ENCODE results near the gene STAC3.
"Not testable (repeated sequence)": the region's sequence is repeated elsewhere in the genome, so short reads cannot be mapped to it uniquely, and the experiment has no call there.

STAC3 gene

DNA sequence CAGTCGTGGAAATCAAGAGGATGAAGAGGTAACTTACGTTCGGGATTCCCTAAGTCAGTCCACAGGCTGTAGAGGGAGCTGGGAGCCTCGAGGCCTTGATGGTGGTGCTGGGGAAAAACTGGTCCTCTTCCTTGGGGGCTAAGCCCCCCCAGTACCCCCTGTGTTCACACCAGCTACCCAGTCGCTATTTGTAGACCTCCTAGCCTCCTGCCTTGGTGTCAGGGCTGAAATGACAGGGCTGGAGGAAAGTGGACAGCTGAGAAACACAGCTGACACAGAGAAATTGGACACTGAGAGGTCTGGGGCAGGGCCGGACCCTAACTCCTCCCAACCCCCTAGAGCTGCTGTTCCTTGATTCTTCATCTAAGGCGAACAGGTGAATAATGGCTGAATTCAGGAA, at the start of gene STAC3:
STAC3 (minus strand) TSS at position 232 of the 400 bp plus-strand sequence. CDS start 1,551 bp downstream, outside the sequence.
- DNase-seq, result no peak

DNA sequence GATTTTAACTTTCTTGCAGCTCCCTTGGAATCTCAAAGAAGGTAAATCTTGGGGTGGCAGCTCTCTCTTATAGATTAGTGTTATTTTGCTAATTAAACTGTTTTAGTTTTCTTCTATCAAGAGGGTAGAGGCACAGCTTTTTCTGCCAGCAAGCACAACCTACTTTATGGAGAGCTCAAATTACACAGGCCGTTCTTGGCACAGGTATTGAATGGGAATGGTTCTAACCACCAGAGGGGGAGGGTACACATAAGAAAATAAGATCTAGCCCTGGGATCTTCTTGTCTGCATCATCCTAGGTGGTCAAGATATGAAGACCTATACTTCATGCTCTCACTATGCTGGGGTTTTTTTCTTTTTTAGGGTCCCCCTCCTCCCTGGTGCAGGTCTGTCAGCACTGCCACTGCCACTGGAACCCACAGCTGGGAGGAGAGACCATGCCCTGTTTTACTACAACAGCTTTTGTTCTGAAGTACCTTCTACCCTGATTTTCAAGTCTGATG, 48.6 kb upstream of the STAC3 start:
- no peak for DNase-seq

DNA sequence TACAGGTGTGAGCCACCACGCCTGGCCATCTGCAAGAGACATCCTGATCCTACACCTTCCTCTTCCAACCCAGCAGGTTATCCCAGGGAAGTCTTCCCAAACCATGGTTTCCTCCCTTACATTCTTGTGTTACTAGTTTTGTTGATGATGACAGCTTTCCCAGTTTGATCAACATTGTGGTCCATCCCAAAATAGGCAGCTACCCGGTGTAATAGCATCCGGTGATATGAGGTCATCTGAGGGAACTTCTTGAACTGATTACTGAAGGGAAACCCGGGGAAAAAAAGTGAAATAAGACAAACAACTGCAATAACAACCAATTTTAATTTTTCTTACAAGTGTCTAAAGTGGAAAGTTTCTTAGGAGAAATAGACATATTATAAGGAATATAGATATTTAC, 45.3 kb upstream of the STAC3 start:
- DNase-seq, result no peak

DNA sequence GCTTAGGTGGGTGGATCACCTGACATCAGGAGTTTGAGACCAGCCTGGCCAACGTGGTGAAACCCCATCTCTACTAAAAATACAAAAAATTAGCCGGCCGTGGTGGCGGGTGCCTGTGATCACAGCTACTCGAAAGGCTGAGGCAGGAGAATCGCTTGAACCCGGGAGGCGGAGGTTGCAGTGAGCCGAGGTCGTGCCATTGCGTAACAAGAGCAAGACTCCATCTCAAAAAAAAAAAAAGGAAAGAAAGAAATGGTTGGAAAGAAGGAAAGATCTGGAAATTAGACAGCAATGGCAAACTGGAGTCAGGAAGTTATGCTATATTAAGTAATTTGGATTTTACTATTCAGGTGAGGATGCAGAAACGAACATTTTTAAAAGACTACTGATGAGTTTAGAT, 31.1 kb upstream of the STAC3 start:
- DNase-seq, result not testable (repeated sequence)

DNA sequence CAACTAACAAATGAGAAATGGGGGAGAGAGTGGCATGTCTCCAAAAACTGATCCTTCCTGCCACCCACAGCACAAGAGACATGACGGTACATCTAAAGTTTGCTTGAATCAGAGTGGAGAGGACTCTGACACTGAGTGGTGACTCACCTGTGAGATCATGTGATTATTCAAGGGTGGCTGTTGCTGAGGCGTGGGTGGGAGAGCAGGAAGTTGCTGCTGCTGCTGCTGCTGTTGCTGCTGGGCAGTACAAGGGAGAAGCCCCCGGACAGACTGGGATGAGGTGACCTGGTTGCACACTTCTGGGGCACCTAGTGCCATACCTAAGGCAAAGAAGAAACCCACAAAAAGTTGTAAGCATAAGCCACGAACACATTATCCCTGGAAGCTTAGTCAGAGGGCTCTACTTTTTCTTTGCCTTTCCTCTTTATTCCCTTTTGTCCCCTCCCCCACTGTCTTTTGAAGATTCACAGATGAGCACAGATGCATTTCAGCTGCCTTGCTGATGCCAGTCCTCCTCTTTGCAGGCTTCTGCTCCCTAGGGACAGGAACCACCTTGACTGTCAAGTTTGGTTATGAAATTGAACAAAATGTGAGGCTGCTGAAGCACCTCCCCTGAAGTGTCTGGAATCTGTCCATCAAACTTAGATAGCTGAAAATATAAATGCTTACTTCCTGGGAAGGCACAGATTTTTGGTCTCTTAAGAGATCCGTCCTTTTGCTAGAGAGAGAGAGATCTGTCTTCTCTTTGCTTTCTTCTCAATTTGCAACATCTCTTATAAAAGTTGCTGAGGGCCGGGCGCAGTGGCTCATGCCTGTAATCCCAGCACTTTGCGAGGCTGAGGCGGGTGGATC, 29.4 kb upstream of the STAC3 start:
- DNase-seq, result peak; percentile 57 to 87

DNA sequence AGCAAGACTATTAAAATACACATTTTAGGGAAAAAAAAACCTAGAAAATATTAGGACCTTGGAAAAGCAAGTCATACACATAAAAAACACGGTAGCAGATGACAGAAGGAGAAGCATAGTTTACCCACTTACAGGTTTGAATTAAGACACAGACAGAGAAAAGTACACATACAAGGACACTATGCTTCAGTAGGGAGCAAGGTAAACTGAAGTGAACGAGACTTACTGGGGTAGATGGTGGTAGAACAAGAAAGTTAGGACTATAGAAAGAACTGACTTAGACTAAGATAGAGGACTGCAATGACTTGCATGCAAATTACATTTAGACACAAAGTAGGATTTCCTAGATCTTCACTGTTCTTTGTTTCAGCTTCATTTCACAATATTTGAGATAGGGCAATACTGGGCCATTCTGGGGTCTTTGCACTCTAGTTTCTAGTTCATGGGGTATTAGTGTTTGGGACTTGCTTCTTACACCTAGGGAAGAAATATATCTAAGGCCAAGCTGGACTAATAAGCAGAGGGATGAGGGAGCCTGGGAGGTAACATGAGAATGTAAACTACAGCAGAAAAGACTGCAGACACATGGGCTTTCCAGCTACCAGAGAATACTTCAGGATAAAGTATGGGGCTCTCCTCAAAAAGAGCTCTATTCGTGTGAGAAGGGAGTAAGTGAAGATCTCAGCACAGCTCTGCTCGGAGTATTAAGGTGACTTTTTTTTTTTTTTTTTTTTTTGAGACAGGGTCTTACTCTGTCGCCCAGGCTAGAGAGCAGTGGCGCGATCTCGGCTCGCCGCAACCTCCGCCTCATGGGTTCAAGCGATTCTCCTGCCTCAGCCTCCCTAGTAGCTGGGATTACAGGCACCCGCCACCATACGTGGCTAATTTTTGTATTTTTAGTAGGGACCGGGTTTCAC, 27.7 kb upstream of the STAC3 start:
- DNase-seq, result no peak

DNA sequence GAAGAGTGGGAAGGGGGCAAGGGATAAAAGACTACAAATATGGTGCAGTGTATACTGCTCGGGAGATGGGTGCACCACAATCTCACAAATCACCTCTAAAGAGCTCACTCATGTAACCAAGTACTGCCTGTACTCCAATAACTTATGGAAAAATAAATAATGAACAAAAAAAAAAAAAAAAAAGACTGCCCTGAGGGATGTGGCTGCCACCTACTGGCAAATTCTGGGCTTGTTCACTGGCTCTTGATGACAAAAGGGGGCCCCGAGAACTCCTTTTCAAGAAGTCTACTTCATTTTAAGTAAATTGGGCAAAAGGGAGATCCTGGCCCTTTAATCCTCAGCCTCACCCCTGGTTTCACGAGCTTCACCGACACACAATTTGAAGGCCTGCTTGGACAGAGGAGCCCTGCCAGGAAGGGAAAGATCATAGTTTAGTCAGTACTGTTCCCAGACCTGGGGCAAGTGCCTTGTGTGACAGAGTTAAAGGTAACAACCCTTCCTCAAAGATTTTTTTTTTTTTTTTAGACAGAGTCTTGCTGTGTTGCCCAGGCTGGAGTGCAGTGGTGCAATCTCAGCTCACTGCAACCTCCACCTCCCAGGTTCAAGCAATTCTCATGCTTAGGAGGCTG, 26.1 kb upstream of the STAC3 start:
- DNase-seq, result no peak

DNA sequence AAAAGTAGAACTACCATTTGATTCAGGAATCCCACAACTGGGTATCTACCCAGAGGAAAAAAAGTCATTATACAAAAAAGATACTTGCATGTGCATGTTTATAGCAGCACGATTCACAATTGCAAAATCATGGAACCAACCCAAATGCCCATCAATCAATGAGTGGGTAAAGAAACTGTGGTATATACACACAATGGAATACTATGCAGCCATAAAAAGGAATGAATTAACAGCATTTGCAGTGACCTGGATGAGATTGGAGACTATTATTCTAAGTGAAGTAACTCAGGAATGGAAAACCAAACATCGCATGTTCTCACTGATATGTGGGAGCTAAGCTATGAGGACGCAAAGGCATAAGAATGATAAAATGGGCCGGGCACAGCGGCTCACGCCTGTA, 25.2 kb upstream of the STAC3 start:
- DNase-seq, result not testable (repeated sequence)

DNA sequence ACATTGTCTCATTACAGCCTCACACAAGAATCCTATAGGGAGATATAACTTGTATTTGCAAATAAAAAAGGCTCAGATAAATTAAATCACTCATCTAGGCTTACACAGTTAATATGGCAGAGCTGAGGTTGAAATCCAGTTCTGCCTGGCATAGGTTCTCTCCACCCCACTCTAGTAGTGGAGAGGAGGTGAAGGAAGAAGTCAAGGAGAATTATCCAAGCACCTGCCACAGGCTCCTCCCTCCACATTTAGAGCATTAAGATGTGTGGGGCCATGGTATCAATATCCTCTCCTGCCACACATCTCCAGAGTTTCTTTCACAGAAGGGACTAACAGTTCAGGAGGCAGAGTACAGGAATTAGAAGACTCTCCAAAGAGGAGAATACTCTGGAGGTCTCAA, 22.5 kb upstream of the STAC3 start:
- no peak for DNase-seq

DNA sequence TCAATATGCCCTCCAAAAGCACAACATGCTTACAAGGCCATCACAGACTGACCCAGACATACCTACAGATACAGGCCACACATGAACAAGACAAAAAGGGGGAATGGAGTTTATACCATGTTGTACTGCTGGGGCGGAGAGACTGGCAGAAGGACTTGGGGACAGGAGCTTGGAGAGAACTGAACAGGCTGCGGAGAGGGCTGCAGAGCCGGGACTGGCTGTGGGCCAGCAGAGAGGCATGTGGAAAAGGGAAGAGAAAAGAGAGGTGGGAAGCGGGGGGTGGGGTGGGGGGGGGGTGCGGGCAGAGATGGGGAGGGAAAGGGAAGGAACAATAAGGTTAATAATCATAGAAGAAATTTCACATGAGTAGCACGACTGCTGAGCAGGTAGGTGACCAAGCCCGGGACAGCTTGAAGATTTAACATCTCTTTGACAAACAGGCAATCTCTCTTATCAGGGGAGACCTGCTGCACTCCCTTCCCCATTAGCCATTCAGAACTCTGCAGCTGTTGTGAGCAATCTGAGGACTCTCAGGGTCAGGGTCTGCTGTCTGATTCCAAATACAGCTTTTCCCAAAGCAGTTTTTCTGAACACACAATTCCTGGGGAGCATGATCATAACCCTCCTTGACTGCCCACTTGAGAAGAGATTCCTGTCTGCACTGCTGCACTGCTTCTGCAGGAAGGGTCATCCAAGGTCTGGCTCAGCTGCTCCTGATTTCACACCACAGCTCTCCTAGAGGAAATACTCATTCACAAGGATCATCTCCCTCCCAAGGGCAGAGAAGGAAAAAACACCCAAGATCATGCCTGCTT, 21.6 kb upstream of the STAC3 start:
- no peak for DNase-seq

DNA sequence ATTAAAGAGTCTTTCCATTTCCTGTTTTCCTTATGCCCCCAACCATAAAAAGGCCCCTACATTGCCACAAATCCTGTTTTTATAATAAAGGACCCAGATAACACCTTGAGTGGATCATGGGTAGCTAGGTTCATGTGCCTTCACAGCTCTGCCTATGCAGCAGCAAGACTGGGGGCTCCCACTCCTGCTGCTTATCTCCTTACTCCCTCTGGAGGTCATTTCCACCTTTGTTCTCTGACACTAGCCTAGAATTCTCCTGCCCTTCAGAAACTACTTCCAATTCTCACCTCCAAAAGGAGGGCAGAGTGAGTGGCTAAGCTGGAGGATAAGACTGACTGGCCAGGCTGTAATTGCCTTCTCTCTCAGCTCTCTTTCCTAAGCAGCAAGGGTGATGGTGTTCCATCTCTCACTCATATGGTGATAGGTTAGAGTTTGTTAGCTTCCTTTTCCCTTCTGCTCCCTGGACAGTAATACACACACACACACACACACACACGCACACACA, 20.0 kb upstream of the STAC3 start:
- DNase-seq, result no peak

DNA sequence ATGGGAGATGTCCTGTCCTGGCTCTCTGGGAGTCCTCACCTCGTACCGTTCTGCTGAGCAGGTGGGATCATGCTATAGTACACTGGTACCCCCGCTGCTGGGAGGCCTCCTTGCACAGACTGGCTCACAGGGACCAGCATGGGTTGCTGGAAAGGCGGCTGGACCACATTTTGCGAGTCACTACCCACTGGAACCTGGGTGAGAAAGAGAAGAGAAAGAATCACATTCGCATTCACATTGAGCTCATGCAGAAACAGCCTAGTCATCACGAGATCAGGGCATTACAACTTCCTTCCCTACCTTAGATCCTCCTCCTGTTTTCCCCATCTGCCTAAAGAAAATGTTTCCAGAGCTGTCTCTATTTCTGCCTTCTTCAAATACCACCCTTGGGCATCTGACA, 17.3 kb upstream of the STAC3 start:
- no peak for DNase-seq

DNA sequence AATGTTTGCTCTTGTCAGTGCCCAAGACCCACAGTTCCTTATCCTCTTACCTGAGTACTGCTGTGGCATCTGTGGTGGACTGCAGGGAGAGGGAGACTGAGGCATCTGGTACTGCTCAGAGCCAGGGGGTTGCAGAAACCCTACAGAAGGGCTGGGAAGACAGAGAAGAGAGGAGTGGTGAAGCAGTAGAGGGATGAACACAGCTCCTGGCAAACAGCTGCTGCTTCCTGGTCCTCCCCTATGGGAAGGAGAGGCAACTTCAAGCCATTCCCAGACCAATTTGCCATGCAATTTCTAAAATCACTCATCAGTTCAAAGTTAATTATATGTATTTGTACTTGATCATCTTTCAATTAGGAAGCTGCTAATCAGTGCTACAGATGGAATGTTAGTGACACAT, 15.7 kb upstream of the STAC3 start:
- no peak for DNase-seq

DNA sequence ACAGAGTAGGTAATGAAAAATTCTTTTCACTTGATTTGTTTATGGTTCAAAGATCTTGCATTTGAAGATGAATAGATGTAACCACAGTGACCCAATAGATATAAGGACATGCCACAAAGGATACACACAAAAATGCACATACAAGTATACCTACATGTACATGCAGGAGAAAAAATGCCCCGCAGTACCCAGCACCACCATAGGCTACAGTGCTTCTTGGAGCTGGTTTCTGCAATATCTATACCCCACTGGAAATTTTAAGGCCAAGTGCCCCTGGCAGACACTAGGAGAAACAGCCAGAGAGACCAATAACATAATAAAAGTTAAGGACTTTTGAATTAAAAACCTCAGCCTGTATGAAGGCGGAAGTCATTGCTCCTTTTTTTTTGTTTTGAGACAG, 12.1 kb upstream of the STAC3 start:
- DNase-seq, result no peak

DNA sequence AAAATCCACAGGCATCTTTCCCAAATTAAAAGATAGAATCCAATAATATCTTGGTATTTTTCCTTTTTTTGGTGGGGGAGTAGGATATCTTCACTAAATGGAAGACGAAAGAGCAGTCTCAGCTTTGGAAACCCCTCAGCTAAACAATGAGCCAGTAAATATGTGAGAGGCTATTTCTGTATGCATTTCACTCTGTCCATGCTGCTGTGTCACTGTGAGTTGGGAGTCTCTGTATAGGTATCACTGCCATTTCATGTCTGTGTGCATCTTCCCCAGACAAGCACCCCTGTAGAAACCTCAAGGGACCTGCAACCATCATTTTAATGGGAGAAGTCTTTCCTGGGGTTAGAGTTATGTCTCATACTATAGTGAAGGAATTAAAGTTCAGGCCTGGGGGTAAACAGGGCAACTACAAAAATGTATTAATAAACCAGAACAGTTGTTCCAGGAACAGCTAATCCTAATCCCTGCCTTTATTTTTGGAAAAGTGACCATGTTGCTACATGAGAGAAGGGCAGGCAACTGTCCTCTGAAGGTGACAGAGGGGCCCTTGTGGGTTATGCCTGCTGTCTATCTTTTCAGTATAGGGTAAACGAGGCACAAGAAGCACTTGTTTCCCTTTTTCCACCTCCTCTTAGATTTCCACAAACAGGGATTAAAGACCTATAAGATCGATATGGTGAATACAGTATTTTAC, 11.3 kb upstream of the STAC3 start:
- DNase-seq, result no peak

DNA sequence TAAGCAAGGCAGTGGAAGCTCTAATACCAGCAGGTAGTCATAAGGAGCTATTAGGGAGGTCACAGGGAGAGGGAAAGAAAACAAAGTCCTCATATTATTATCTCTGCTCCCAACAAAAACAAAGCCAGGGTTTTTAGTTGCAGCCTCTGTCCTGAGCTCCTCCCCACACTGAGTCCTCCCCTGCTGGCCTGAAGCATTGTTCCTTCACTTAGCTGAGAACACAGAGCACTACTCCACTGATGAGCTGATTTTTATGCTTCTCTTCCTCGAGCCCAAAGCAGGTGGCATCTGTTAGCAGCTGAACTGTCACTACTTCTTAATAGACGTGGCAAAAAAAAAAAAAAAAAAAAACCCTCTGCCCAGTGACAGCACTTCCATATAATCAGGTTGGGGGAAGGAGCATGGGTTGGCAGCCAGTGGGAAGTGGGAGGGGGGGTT, 10.5 kb upstream of the STAC3 start:
- DNase-seq, result no peak

DNA sequence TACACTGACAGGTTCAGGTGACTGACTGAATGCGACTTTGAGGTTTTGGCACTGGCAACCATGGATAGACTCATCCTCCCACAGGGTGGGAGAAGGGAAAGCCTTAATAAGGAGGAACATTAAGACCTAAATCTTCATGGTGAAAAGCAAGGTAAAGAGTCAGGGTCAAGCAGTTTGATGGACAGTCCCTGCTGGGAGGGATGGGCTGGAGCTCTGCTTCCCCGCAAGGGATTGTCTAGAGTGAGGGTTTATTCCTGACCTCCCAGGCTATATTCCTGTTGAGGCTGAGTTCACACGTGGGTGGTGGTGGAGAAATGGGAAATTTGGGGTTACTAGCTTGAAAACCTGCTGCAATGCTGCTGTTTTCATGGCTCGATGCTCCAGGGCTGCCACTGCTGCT, 9.4 kb upstream of the STAC3 start:
- no peak for DNase-seq

DNA sequence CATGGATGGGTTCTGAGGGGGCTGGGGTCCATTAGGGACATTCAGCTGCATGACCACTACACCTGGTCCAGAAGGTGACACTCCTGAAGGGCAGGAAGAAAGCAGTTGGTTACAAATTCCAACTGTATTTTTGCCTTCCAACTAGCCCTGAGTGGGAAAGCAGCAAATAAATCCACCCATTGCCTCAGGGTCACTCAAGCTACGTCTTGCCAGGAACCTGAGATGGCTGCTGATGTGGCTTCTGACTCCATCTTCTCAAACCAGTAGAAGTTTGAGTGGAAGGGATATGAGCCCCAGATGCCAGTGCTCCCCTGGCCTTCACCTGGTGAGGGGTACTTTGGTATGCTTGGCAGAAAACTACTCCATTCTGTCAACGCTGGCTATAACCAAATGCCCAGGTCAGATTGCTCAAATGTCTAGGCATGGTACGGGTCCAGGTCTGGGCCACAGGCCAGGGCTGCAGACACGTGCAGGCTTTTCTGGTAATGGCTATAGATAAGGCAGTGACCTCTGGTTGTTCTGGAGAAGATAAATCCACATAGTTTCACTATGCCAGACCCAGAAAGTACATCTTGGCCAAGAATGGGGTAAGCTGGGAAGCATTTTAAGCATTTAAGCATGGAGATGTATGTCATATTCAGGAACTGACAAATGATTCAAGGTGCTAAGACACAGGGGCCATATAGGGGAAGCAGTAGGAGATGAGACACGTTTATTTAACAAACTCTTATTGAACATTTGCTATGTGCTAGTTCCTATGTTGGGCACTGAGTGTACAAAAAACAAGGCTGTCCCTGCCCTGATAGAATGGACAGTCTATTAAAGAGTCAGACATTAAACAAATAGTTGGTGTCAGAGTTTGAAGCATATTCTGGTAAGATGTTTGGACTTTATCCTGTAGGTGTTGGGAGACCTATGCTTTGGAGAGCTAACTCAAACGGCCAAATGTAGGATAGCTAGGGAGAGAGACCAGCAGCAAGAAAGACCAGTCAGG, 8.3 kb upstream of the STAC3 start:
- DNase-seq, result no peak

DNA sequence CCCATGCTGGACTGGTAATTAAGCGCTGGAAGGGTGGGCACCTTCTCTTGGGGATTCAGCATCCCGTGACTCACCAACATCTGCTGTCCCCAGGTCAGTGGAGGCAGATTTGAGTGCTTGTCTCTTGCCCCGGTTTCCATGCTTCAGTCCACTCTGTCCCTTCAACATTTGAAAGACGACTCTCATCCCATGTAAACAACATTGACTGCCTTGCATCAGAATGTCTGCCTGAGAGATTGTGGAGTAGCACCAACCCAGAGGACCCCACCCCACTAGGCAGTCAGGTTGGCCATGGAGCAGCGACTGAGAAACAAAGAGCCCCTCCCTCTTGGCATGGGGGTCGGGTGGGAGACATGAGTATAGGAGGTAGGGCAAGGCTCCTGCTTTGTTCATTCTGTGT, 4.9 kb upstream of the STAC3 start:
- DNase-seq, result no peak
